ENCODE data around the gene PGM5.
"Not testable (repeated sequence)": the region's sequence is repeated elsewhere in the genome, so short reads cannot be mapped to it uniquely, and the experiment has no call there.

Gene PGM5

GRCh38 chr9:68396411-68397094 is 40.1 kb downstream of the PGM5 start:
- not testable (repeated sequence) for H3K9me3 ChIP-seq (ENCODE audit: control insufficient read depth, low read length); H3K27me3 ChIP-seq (ENCODE audit: control insufficient read depth, insufficient read depth, low read length); H3K9ac ChIP-seq (ENCODE audit: low read length); H3K36me3 ChIP-seq (ENCODE audit: control insufficient read depth, insufficient read depth, low read length); H3K4me1 ChIP-seq (ENCODE audit: control insufficient read depth, insufficient read depth, low read length); H3K4me3 ChIP-seq (ENCODE audit: low read length)

GRCh38 chr9:68397095-68397423 is 40.6 kb downstream of the PGM5 start:
- H3K4me1 ChIP-seq (ENCODE audit: control insufficient read depth, insufficient read depth, low read length); H3K27me3 ChIP-seq (ENCODE audit: control insufficient read depth, insufficient read depth, low read length); H3K36me3 ChIP-seq (ENCODE audit: control insufficient read depth, insufficient read depth, low read length); H3K9ac ChIP-seq (ENCODE audit: low read length); H3K9me3 ChIP-seq (ENCODE audit: control insufficient read depth, low read length); H3K4me3 ChIP-seq (ENCODE audit: low read length): not testable (repeated sequence)

GRCh38 chr9:68397796-68398195 is 41.4 kb downstream of the PGM5 start:
- not testable (repeated sequence) for H3K4me1 ChIP-seq (ENCODE audit: control insufficient read depth, insufficient read depth, low read length); H3K9ac ChIP-seq (ENCODE audit: low read length); H3K4me3 ChIP-seq (ENCODE audit: low read length); H3K9me3 ChIP-seq (ENCODE audit: control insufficient read depth, low read length); H3K27me3 ChIP-seq (ENCODE audit: control insufficient read depth, insufficient read depth, low read length); H3K36me3 ChIP-seq (ENCODE audit: control insufficient read depth, insufficient read depth, low read length)

GRCh38 chr9:68398324-68398723 is 41.9 kb downstream of the PGM5 start:
- H3K36me3 ChIP-seq (ENCODE audit: control insufficient read depth, insufficient read depth, low read length); H3K4me1 ChIP-seq (ENCODE audit: control insufficient read depth, insufficient read depth, low read length); H3K4me3 ChIP-seq (ENCODE audit: low read length); H3K27me3 ChIP-seq (ENCODE audit: control insufficient read depth, insufficient read depth, low read length); H3K9ac ChIP-seq (ENCODE audit: low read length); H3K9me3 ChIP-seq (ENCODE audit: control insufficient read depth, low read length): not testable (repeated sequence)

GRCh38 chr9:68404421-68405185 is 48.2 kb downstream of the PGM5 start:
- not testable (repeated sequence) for H3K4me3 ChIP-seq (ENCODE audit: low read length); H3K9me3 ChIP-seq (ENCODE audit: control insufficient read depth, low read length); H3K4me1 ChIP-seq (ENCODE audit: control insufficient read depth, insufficient read depth, low read length); H3K27me3 ChIP-seq (ENCODE audit: control insufficient read depth, insufficient read depth, low read length); H3K9ac ChIP-seq (ENCODE audit: low read length); H3K36me3 ChIP-seq (ENCODE audit: control insufficient read depth, insufficient read depth, low read length)

- not testable (repeated sequence) for H3K4me1 ChIP-seq (ENCODE audit: control insufficient read depth, insufficient read depth, low read length); H3K9ac ChIP-seq (ENCODE audit: low read length); H3K9me3 ChIP-seq (ENCODE audit: control insufficient read depth, low read length); H3K36me3 ChIP-seq (ENCODE audit: control insufficient read depth, insufficient read depth, low read length); H3K4me3 ChIP-seq (ENCODE audit: low read length); H3K27me3 ChIP-seq (ENCODE audit: control insufficient read depth, insufficient read depth, low read length)
Measured at GRCh38 chr9:68411865-68412264, 55.5 kb downstream of the PGM5 start.

- not testable (repeated sequence) for H3K4me1 ChIP-seq (ENCODE audit: control insufficient read depth, insufficient read depth, low read length); H3K9me3 ChIP-seq (ENCODE audit: control insufficient read depth, low read length); H3K36me3 ChIP-seq (ENCODE audit: control insufficient read depth, insufficient read depth, low read length); H3K4me3 ChIP-seq (ENCODE audit: low read length); H3K27me3 ChIP-seq (ENCODE audit: control insufficient read depth, insufficient read depth, low read length); H3K9ac ChIP-seq (ENCODE audit: low read length)
Measured at GRCh38 chr9:68412754-68413153, 56.3 kb downstream of the PGM5 start.

- H3K4me1 ChIP-seq (ENCODE audit: control insufficient read depth, insufficient read depth, low read length); H3K27me3 ChIP-seq (ENCODE audit: control insufficient read depth, insufficient read depth, low read length); H3K9me3 ChIP-seq (ENCODE audit: control insufficient read depth, low read length); H3K4me3 ChIP-seq (ENCODE audit: low read length); H3K9ac ChIP-seq (ENCODE audit: low read length); H3K36me3 ChIP-seq (ENCODE audit: control insufficient read depth, insufficient read depth, low read length): not testable (repeated sequence)
Measured at GRCh38 chr9:68415065-68415464, 58.7 kb downstream of the PGM5 start.

GRCh38 chr9:68416936-68417564 is 60.6 kb downstream of the PGM5 start:
- H3K4me3 ChIP-seq (ENCODE audit: low read length), result no peak overlapping the region
- no peaks in the 10 kb centered on the region for H3K36me3 ChIP-seq (ENCODE audit: control insufficient read depth, insufficient read depth, low read length)
- H3K9me3 ChIP-seq (ENCODE audit: control insufficient read depth, low read length), result no peaks in the 10 kb centered on the region
- H3K27me3 ChIP-seq (ENCODE audit: control insufficient read depth, insufficient read depth, low read length), result no peaks in the 10 kb centered on the region
- no peak overlapping the region for H3K9ac ChIP-seq (ENCODE audit: low read length)
- H3K4me1 ChIP-seq (ENCODE audit: control insufficient read depth, insufficient read depth, low read length), result no peaks in the 10 kb centered on the region

GRCh38 chr9:68417762-68418161 is 61.4 kb downstream of the PGM5 start:
- Histone ChIP-seq H3K4me3 (ENCODE audit: low read length) (no peak overlapping the region), H3K27me3 (ENCODE audit: control insufficient read depth, insufficient read depth, low read length) (no peaks in the 10 kb centered on the region), H3K4me1 (ENCODE audit: control insufficient read depth, insufficient read depth, low read length) (no peaks in the 10 kb centered on the region), H3K9me3 (ENCODE audit: control insufficient read depth, low read length) (no peaks in the 10 kb centered on the region), H3K9ac (ENCODE audit: low read length) (no peak overlapping the region), H3K36me3 (ENCODE audit: control insufficient read depth, insufficient read depth, low read length) (no peaks in the 10 kb centered on the region)

GRCh38 chr9:68418259-68418845 is 61.9 kb downstream of the PGM5 start:
- H3K4me3 ChIP-seq (ENCODE audit: low read length), result no peak overlapping the region
- no peaks in the 10 kb centered on the region for H3K36me3 ChIP-seq (ENCODE audit: control insufficient read depth, insufficient read depth, low read length)
- no peaks in the 10 kb centered on the region for H3K9me3 ChIP-seq (ENCODE audit: control insufficient read depth, low read length)
- no peaks in the 10 kb centered on the region for H3K27me3 ChIP-seq (ENCODE audit: control insufficient read depth, insufficient read depth, low read length)
- H3K4me1 ChIP-seq (ENCODE audit: control insufficient read depth, insufficient read depth, low read length), result no peaks in the 10 kb centered on the region
- no peak overlapping the region for H3K9ac ChIP-seq (ENCODE audit: low read length)

- H3K4me1 ChIP-seq (ENCODE audit: control insufficient read depth, insufficient read depth, low read length), result no peaks in the 10 kb centered on the region
- no peaks in the 10 kb centered on the region for H3K27me3 ChIP-seq (ENCODE audit: control insufficient read depth, insufficient read depth, low read length)
Measured at GRCh38 chr9:68419901-68420300, 63.5 kb downstream of the PGM5 start.

More at GRCh38 chr9:68419901-68420300, 63.5 kb downstream of the PGM5 start:
- no peaks in the 10 kb centered on the region for H3K9me3 ChIP-seq (ENCODE audit: control insufficient read depth, low read length)
- H3K36me3 ChIP-seq (ENCODE audit: control insufficient read depth, insufficient read depth, low read length), result no peaks in the 10 kb centered on the region
- no peak overlapping the region for H3K9ac ChIP-seq (ENCODE audit: low read length)
- no peak overlapping the region for H3K4me3 ChIP-seq (ENCODE audit: low read length)

All from mucosa of stomach (tissue), 1 donor.